K562 (cell line): ENCODE measurements around the gene CRYGA. TPM values are rescaled to one million over a fixed set of nuclear protein-coding genes. Genes with fewer than 3 reads are reported as not detected.

Source experiments
- ATAC-seq: fragments of 200-7000 bp; cut with Tn5 transposase; 3 replicates; pipeline ENCODE4 v1.9.1; 2020; ENCODE audit warnings: moderate library complexity
- BruUV-seq: library from RNA; stranded (reverse); fragments of 400-500 nt; replicated peaks from 2 replicates; lab custom pipeline; 2021; lab: Mats Ljungman, UMichigan
- CTCF ChIA-PET: fragments of 300-600 bp; formaldehyde crosslinking; extraction: SDS; loops from one replicate; lab custom pipeline; 2021; ENCODE audit warnings: low intra/inter-chr PET ratio; lab: Yijun Ruan, JAX
- POLR2A ChIA-PET: fragments of 300-600, 350-650 bp; sonication (Branson Sonifier 250); formaldehyde crosslinking; extraction: SDS; loops from one replicate; lab custom pipeline; 2021; ENCODE audit warnings: antibody characterized with exemption, inconsistent platforms; lab: Yijun Ruan, JAX
- DNase-seq, 4 experiments: peaks; one replicate each; pipeline versions ENCODE4 v3.0.0 to v3.0.0-alpha.2; 2011 to 2018; ENCODE audit warnings: low spot score in 3 of 4, mixed read lengths in 3 of 4; ENCODE audit errors: extremely low read depth in 1 of 4
- FAIRE-seq: peaks from 2 replicates; lab custom pipeline; 2011; peaks lifted over from hg19 to GRCh38; lab: Jason Lieb, UNC
- H2AFZ ChIP-seq: 2 replicates; pipeline ENCODE4 v1.6.0; 2011; ENCODE audit warnings: low read depth, low read length, control low read depth, inconsistent platforms
- H3K27ac ChIP-seq: fragments of 200-600 bp; 3 replicates; pipeline ENCODE4 v1.8.0; 2011; ENCODE audit warnings: low read depth, mild to moderate bottlenecking, control low read depth, inconsistent platforms, low read length, moderate library complexity, mixed read lengths; ENCODE audit errors: extremely low read depth
- H3K27me3 ChIP-seq, 2 experiments: fragments of 300-600 bp in 1 of 2; 2 replicates in 1 of 2; 3 replicates in 1 of 2; pipeline versions ENCODE4 v1.6.0 to v1.8.0; 2011; ENCODE audit warnings: inconsistent platforms in 2 of 2, low read length in 2 of 2, mild to moderate bottlenecking in 1 of 2, mixed read lengths in 1 of 2, moderate library complexity in 1 of 2; ENCODE audit not compliant: control insufficient read depth in 2 of 2, insufficient read depth in 2 of 2
- H3K36me3 ChIP-seq: fragments of 300-600 bp; 3 replicates; pipeline ENCODE4 v1.8.0; 2011; ENCODE audit warnings: mild to moderate bottlenecking, low read length, inconsistent platforms; ENCODE audit not compliant: control insufficient read depth, insufficient read depth
- H3K4me1 ChIP-seq, 2 experiments: fragments of 200-600 bp in 1 of 2; replicated peaks in 1 of 2; 2 replicates in 1 of 2; 3 replicates in 1 of 2; pipeline versions ENCODE4 v1.5.1 to v1.8.0; 2011; ENCODE audit warnings: inconsistent platforms in 2 of 2, low read length in 2 of 2, mild to moderate bottlenecking in 1 of 2, mixed read lengths in 1 of 2, moderate library complexity in 1 of 2; ENCODE audit not compliant: control insufficient read depth in 2 of 2, insufficient read depth in 2 of 2
- H3K4me2 ChIP-seq: 2 replicates; pipeline ENCODE4 v1.6.1; 2011; ENCODE audit warnings: low read length, control low read depth, inconsistent platforms, mixed read lengths; ENCODE audit not compliant: insufficient read depth
- H3K4me3 ChIP-seq: fragments of 200-600 bp; sonication (generic), shearing (Covaris generic); 2 replicates; pipeline ENCODE4 v1.5.1; 2016; ENCODE audit warnings: control low read depth, inconsistent platforms
- H3K79me2 ChIP-seq: fragments of 200-600 bp; 3 replicates; pipeline ENCODE4 v1.8.0; 2011; ENCODE audit warnings: low read length, inconsistent platforms; ENCODE audit not compliant: control insufficient read depth, insufficient read depth
- H3K9ac ChIP-seq, 2 experiments: 2 replicates each; pipeline versions ENCODE4 v1.6.0 to v1.6.1; 2011; ENCODE audit warnings: low read depth in 2 of 2, low read length in 2 of 2, control low read depth in 1 of 2, inconsistent platforms in 1 of 2, mild to moderate bottlenecking in 1 of 2, mixed read lengths in 1 of 2; ENCODE audit not compliant: insufficient read depth in 1 of 2
- H3K9me1 ChIP-seq: one replicate; pipeline ENCODE4 v1.6.0; 2011; ENCODE audit warnings: inconsistent platforms, mild to moderate bottlenecking, low read length, moderate library complexity; ENCODE audit not compliant: control insufficient read depth, insufficient read depth
- H3K9me3 ChIP-seq: replicated peaks from 2 replicates; pipeline ENCODE4 v1.5.1; 2011; ENCODE audit warnings: low read depth, low read length, inconsistent platforms; ENCODE audit not compliant: control insufficient read depth, insufficient read depth
- H4K20me1 ChIP-seq: replicated peaks from 2 replicates; pipeline ENCODE4 v1.6.1; 2011; ENCODE audit warnings: low read length, inconsistent platforms, mixed read lengths; ENCODE audit not compliant: control insufficient read depth, insufficient read depth
- CEBPB ChIP-seq: fragments of 450-650 bp; IDR thresholded peaks from 2 replicates; pipeline ENCODE4 v1.6.1; 2016; ENCODE audit warnings: missing genetic modification characterization, missing compliant biosample characterization
- FUS ChIP-seq: fragments of 200-400 bp; formaldehyde crosslinking; optimal IDR thresholded peaks from 2 replicates; pipeline ENCODE3; 2017; ENCODE audit warnings: low read depth, low read length
- GATAD2B ChIP-seq: fragments of 450-650 bp; IDR thresholded peaks from 2 replicates; pipeline ENCODE4 v1.6.1; 2017; ENCODE audit warnings: mild to moderate bottlenecking, borderline replicate concordance
- MXI1 ChIP-seq: IDR thresholded peaks from 2 replicates; pipeline ENCODE4 v1.6.1; 2011; ENCODE audit warnings: low read depth, mild to moderate bottlenecking, improper control_type of control experiment, low read length
- POLR2AphosphoS5 ChIP-seq: IDR thresholded peaks from 2 replicates; pipeline ENCODE4 v1.6.1; 2011; ENCODE audit warnings: mild to moderate bottlenecking, low read depth, low read length, moderate library complexity; ENCODE audit not compliant: control insufficient read depth, insufficient read depth
- RAD51 ChIP-seq: fragments of 450-650 bp; IDR thresholded peaks from 2 replicates; pipeline ENCODE4 v1.7.1; 2016; ENCODE audit warnings: low read depth, mild to moderate bottlenecking, borderline replicate concordance
- RBFOX2 ChIP-seq: fragments of 200-400 bp; formaldehyde crosslinking; IDR thresholded peaks from 2 replicates; pipeline ENCODE4 v1.6.1; 2017; ENCODE audit warnings: low read depth, mild to moderate bottlenecking, low read length, moderate library complexity
- SFPQ ChIP-seq: fragments of 200-400 bp; formaldehyde crosslinking; IDR thresholded peaks from 2 replicates; pipeline ENCODE4 v1.6.1; 2017; ENCODE audit warnings: mild to moderate bottlenecking, low read depth, low read length, moderate library complexity
- SMARCE1 ChIP-seq: fragments of 450-650 bp; IDR thresholded peaks from 2 replicates; pipeline ENCODE4 v1.7.1; 2016; ENCODE audit warnings: mild to moderate bottlenecking
- TAF9B ChIP-seq: fragments of 450-650 bp; IDR thresholded peaks from 2 replicates; pipeline ENCODE4 v1.6.1; 2018; ENCODE audit warnings: mild to moderate bottlenecking; ENCODE audit not compliant: partially characterized antibody
- ZNF184 ChIP-seq: sonication (generic); formaldehyde crosslinking; IDR thresholded peaks from 2 replicates; pipeline ENCODE4 v1.5.0; 2020; ENCODE audit warnings: missing genetic modification reagents
- WGBS: fragments of 100-300 bp; shearing (Covaris generic); methylation state at CpG from one replicate; pipeline ENCODE4 v1.1.6; 2016; ENCODE audit warnings: low coverage, mixed read lengths; ENCODE audit not compliant: insufficient coverage; ENCODE audit errors: missing lambda C conversion rate; 5-methylcytosine and 5-hydroxymethylcytosine counted together
- in situ Hi-C: fragments of 300-500 bp; cut with MboI; formaldehyde crosslinking; loops from 4 replicates; pipeline ENCODE4 v1.15.0; 2018; ENCODE audit warnings: inconsistent platforms, mixed read lengths
- intact Hi-C: fragments of 100-400 bp; cut with micrococcal nuclease; formaldehyde crosslinking; loops from 2 replicates; pipeline ENCODE4 v1.14.2; 2022
- polyA plus RNA-seq, 8 experiments: library from polyadenylated mRNA; depleted of rRNA in 4 of 8; stranded (reverse) in 5 of 8; unstranded in 3 of 8; fragments of >200 nt; fragmentation: Nextera tagmentation in 2 of 8; fragmentation: Illumina TruSeq in 1 of 8; extraction: Ambion mirVana in 2 of 8; extraction: Trizol in 1 of 8; gene quantifications; 2 replicates each; pipeline versions ENCODE4 v1.2.1 to v1.2.3, GENCODE V29; 2011 to 2014; ENCODE audit warnings: inconsistent platforms in 1 of 8, missing spikeins in 1 of 8
- total RNA-seq, 7 experiments: library from RNA; depleted of rRNA in 6 of 7; stranded (reverse); fragments of >200 nt in 6 of 7; fragmentation: Illumina TruSeq in 2 of 7; extraction: Trizol in 2 of 7; gene quantifications; 2 replicates each; pipeline versions ENCODE4 v1.2.1 to v1.2.3, GENCODE V29; 2011 to 2021; ENCODE audit warnings: low replicate concordance in 1 of 7

Gene CRYGA
- total and polyA plus RNA-seq, 9 of the 15 experiments (the other 6 are each of a cell fraction or from before 2014, with no cell fraction given), result not detected

GRCh38 chr2:208122248-208122647, 41.1 kb downstream of the CRYGA start:
- TF ChIP-seq MXI1 (no peak), CEBPB (tag) (no peak)
- TF ChIP-seq, all 486 proteins: peak for 0
- H3K79me2 ChIP-seq, result no peaks in the 10 kb centered on the region
- in situ Hi-C loops, result no loop called here
- no peak overlapping the region for H3K4me2 ChIP-seq
- FAIRE-seq (no peak), ATAC-seq (no peak), DNase-seq (no peak)
- H2AFZ ChIP-seq, result no peak overlapping the region
- H4K20me1 ChIP-seq, result no peaks in the 10 kb centered on the region
- CTCF ChIA-PET, result no interaction called here
- no peaks in the 10 kb centered on the region for H3K27me3 ChIP-seq
- H3K9me3 ChIP-seq, result no peaks in the 10 kb centered on the region
- intact Hi-C loops, result no loop called here
- no peak overlapping the region for H3K9ac ChIP-seq
- H3K4me1 ChIP-seq, result no peaks in the 10 kb centered on the region; a peak in 1 of 5 replicates
- 63% methylated on average over 1 of the region's 1 CpG for WGBS
- H3K9me1 ChIP-seq, result no peaks in the 10 kb centered on the region
- no TSS peak for BruUV-seq
- H3K4me3 ChIP-seq, result no peak overlapping the region
- H3K36me3 ChIP-seq, result no peaks in the 10 kb centered on the region
- H3K27ac ChIP-seq, result no peak overlapping the region
- POLR2A ChIA-PET, result interaction anchor here (0.6 to 0.7 kb wide), 2 partner anchors 13 to 14 kb away, joined by 3 to 4 read pairs; no protein-coding TSS in a partner anchor

GRCh38 chr2:208118918-208119317, 44.5 kb downstream of the CRYGA start:
- Histone ChIP-seq H3K9me3 (no peaks in the 10 kb centered on the region), H3K27me3 (no peaks in the 10 kb centered on the region), H2AFZ (no peak overlapping the region), H3K4me2 (no peak overlapping the region), H3K79me2 (no peaks in the 10 kb centered on the region), H3K4me3 (no peak overlapping the region), H3K4me1 (no peaks in the 10 kb centered on the region), H3K36me3 (no peaks in the 10 kb centered on the region), H3K9me1 (no peaks in the 10 kb centered on the region), H3K27ac (no peak overlapping the region), H3K9ac (no peak overlapping the region), H4K20me1 (no peaks in the 10 kb centered on the region)
- ChIA-PET CTCF (no interaction called here), POLR2A (no interaction called here)
- no TSS peak for BruUV-seq
- ATAC-seq, result no peak
- DNase-seq, result no peak
- TF ChIP-seq ZNF184 (no peak), RBFOX2 (no peak), FUS (no peak), SMARCE1 (no peak), POLR2AphosphoS5 (no peak), RAD51 (no peak), GATAD2B (no peak), SFPQ (no peak), TAF9B (no peak)
- no peak for FAIRE-seq
- WGBS, result 80% methylated on average over 3 of the region's 3 CpGs
- in situ Hi-C loops (no loop called here), intact Hi-C loops (no loop called here)
